Liver (tissue), 9 donors: Measurements from ENCODE around the gene PNPLA1. TPM values are rescaled to one million over a fixed set of nuclear protein-coding genes. Genes with fewer than 3 reads are reported as not detected.

Experiments used
- DNase-seq: peaks from one replicate; pipeline ENCODE4 v3.0.0-alpha.2; 2017; ENCODE audit warnings: low spot score
- H3K27ac ChIP-seq, 2 donors: one replicate each; pipeline ENCODE4 v1.7.0; 2013; ENCODE audit warnings: inconsistent platforms in 2 of 2, low read length in 2 of 2, control low read depth in 1 of 2, low read depth in 1 of 2, mild to moderate bottlenecking in 1 of 2
- H3K27me3 ChIP-seq, 4 donors: one replicate each; pipeline versions ENCODE4 v1.6.1 to v1.7.0; 2013; ENCODE audit warnings: low read length in 3 of 4, inconsistent platforms in 1 of 4, mild to moderate bottlenecking in 1 of 4, moderate library complexity in 1 of 4; ENCODE audit not compliant: control insufficient read depth in 4 of 4, insufficient read depth in 4 of 4
- H3K36me3 ChIP-seq, 4 donors: one replicate each; pipeline versions ENCODE4 v1.6.1 to v1.7.0; 2013; ENCODE audit warnings: low read length in 3 of 4, mild to moderate bottlenecking in 3 of 4, low read depth in 1 of 4, moderate library complexity in 1 of 4; ENCODE audit not compliant: control insufficient read depth in 4 of 4, insufficient read depth in 3 of 4
- H3K4me1 ChIP-seq, 4 donors: one replicate each; pipeline versions ENCODE4 v1.6.1 to v1.7.0; 2013; ENCODE audit warnings: low read length in 3 of 4, mild to moderate bottlenecking in 3 of 4, moderate library complexity in 1 of 4; ENCODE audit not compliant: control insufficient read depth in 4 of 4, insufficient read depth in 4 of 4
- H3K4me3 ChIP-seq, 3 donors: one replicate each; pipeline versions ENCODE4 v1.6.1 to v1.7.0; 2013; ENCODE audit warnings: low read length in 3 of 3, control low read depth in 1 of 3, low read depth in 1 of 3, mild to moderate bottlenecking in 1 of 3
- H3K9ac ChIP-seq, 2 donors: one replicate each; pipeline ENCODE4 v1.7.0; 2013; ENCODE audit warnings: low read length in 2 of 2, mild to moderate bottlenecking in 2 of 2, moderate library complexity in 2 of 2, control low read depth in 1 of 2, low read depth in 1 of 2
- H3K9me3 ChIP-seq, 4 donors: one replicate each; pipeline versions ENCODE4 v1.6.1 to v1.7.0; 2013; ENCODE audit warnings: low read length in 3 of 4; ENCODE audit not compliant: control insufficient read depth in 4 of 4
- EGR1 ChIP-seq, 2 donors: IDR thresholded peaks; 2 replicates each; pipeline ENCODE4 v1.6.1; 2016 to 2018; ENCODE audit warnings: antibody characterized with exemption in 2 of 2, low read depth in 2 of 2
- FOXA1 ChIP-seq: IDR thresholded peaks from 2 replicates; pipeline ENCODE4 v1.6.1; 2016; ENCODE audit warnings: antibody characterized with exemption
- FOXA2 ChIP-seq: IDR thresholded peaks from 2 replicates; pipeline ENCODE4 v1.6.1; 2016; ENCODE audit warnings: antibody characterized with exemption
- HNF4A ChIP-seq, 2 donors: conservative IDR thresholded peaks; 2 replicates each; pipeline ENCODE4 v1.6.1; 2016; ENCODE audit warnings: antibody characterized with exemption in 2 of 2, mild to moderate bottlenecking in 2 of 2
- JUND ChIP-seq, 2 donors: IDR thresholded peaks; 2 replicates each; pipeline ENCODE4 v1.6.1; 2016; ENCODE audit warnings: antibody characterized with exemption in 2 of 2
- NR2F2 ChIP-seq: IDR thresholded peaks from 2 replicates; pipeline ENCODE4 v1.6.1; 2016; ENCODE audit warnings: antibody characterized with exemption
- RXRA ChIP-seq, 2 donors: IDR thresholded peaks; 2 replicates each; pipeline ENCODE4 v1.6.1; 2017 to 2018; ENCODE audit warnings: antibody characterized with exemption in 2 of 2, mild to moderate bottlenecking in 1 of 2
- TAF1 ChIP-seq: conservative IDR thresholded peaks from 2 replicates; pipeline ENCODE4 v1.6.1; 2016; ENCODE audit warnings: antibody characterized with exemption, mild to moderate bottlenecking
- WGBS: extraction: QIAGEN DNeasy Blood & Tissue Kit; methylation state at CpG from one replicate; pipeline ENCODE4 v1.1.7; 2013; 5-methylcytosine and 5-hydroxymethylcytosine counted together
- polyA plus RNA-seq, 2 donors: library from polyadenylated mRNA; stranded (reverse) in 1 of 2; unstranded in 1 of 2; fragments of 200-250 nt in 1 of 2; fragments of >200 nt in 1 of 2; fragmentation: Nextera tagmentation in 1 of 2; extraction: Ambion mirVana in 1 of 2; gene quantifications; one replicate each; pipeline versions ENCODE4 v1.2.1 to v1.2.3, GENCODE V29; 2013 to 2015
- total RNA-seq, 2 donors: library from RNA; depleted of rRNA; stranded (reverse); fragments of >200 nt; gene quantifications; one replicate each; pipeline ENCODE4 v1.2.3, GENCODE V29; 2014
- TF ChIP-seq, protein P1 (sequence below): IDR thresholded peaks from 2 replicates; pipeline ENCODE4 v1.6.1; 2016; ENCODE audit warnings: antibody characterized with exemption
- TF ChIP-seq, protein P2 (sequence below): IDR thresholded peaks from 2 replicates; pipeline ENCODE4 v1.6.1; 2016; ENCODE audit warnings: antibody characterized with exemption
- TF ChIP-seq, protein P3 (sequence below): IDR thresholded peaks from 2 replicates; pipeline ENCODE4 v1.6.1; 2016; ENCODE audit warnings: antibody characterized with exemption, mild to moderate bottlenecking
- TF ChIP-seq, protein P4 (sequence below): IDR thresholded peaks from 2 replicates; pipeline ENCODE4 v1.6.1; 2016; ENCODE audit warnings: antibody characterized with exemption
- TF ChIP-seq, protein P5 (sequence below): fragments of 150-350 bp; IDR thresholded peaks from 2 replicates; pipeline ENCODE4 v1.5.1; 2017; ENCODE audit warnings: improper control_type of control experiment, low read depth, low read length; ENCODE audit not compliant: missing input control
- donor health status: healthy.
- donor health status: healthy.
- donor health status: healthy.
- donor health status: healthy.
- donor health status: healthy.

PNPLA1 gene
- total and polyA plus RNA-seq, 4 donors, result 0.07 to 0.14 (median 0.08) TPM; not detected in 1

DNA sequence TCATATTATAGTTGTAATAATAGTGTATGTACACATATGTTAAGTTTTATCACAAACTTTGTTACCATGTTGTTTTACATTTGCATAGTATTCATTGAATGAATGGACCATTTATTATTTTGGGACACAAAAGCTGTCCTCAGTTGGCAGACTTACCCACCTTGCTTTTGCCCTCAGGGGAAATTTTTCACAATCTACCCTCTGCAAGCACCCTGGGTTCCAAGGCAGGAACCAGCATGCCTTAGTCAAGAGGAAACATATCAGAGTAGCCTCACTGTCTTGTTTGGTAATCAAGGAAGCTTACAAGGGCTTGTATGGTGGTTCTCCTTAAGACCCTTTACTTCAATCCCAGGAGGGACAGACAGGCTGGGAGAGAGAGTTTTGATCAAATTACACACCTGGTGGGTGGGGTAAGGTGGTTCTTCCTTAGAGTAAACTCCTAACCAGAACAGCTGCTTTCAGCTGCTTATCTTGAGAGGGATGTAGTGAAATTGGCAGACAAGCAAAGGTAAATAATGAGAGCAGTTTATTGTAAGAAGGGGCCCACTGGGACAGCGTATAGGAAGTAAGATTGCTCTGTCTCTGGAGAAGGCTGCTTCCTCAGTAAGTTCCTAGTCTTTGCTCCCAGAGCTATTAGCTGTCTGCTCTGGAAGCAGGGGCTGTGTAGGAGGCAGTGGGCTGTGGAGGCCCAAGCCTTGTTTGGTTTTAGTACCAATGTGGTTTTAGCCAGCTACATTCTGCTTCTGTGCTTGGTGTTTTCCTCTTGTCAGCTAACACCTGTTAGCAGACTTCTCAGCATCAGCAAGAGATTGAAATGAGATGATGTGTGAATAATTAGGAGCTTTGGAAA lies 42.3 kb upstream of the PNPLA1 start (continued):
- TF ChIP-seq RXRA (IDR thresholded peaks at IDR 0.05), result no peak

DNA sequence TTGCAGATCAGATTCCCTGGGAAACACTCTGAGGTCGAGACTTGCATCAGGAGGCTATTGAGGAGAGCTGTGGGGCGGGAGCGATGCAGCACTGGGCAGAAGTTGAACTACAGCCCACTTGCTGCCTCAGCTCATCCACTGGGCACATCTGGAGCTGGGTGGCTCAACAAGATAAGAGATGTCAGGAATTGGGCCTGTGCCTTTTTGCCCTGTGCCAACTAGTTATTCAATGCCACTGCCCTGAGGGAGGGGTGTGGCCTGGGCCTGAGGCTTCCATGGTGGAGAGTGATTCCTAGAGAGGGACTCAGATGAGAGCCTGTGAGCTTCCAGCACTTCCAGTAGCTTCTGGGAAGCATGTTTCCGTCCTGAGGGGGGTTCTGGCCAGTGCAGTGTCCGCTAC lies 40.6 kb upstream of the PNPLA1 start:
- Histone ChIP-seq H3K9ac (no peak overlapping the region), H3K27me3 (no peaks in the 10 kb centered on the region), H3K36me3 (peaks cover 12 to 67% (median 42%) of the 10 kb centered on the region in 4 donors), H3K27ac (no peak overlapping the region), H3K9me3 (no peaks in the 10 kb centered on the region), H3K4me1 (no peaks in the 10 kb centered on the region), H3K4me3 (no peak overlapping the region)
- 97% methylated on average over 5 of the region's 5 CpGs for WGBS
- TF ChIP-seq FOXA1 (no peak), EGR1 (IDR thresholded peaks at IDR 0.05; ENCODE audit: low read depth in 2 of 2) (no peak)
- DNase-seq, result no peak

DNA sequence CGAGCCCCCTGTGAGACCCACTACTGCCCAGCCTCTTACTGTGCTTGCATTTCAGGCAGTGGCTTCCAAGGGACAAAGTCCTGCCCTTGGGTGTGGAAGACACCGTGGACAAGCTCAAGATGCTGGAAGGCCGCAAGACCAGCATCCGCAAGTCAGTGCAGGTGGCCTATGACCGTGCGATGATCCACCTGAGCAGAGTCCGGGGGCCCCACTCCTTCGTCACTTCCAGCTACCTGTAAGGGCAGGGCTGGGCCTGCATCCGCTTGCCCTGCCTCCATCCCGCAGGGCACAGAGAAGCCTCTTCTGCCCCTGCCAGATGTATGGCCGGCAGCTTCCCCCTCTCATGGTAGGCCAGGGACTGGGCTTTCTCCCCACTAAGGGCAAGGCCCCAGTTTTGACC lies 39.5 kb upstream of the PNPLA1 start:
- Histone ChIP-seq H3K9me3 (no peaks in the 10 kb centered on the region), H3K4me3 (no peak overlapping the region), H3K9ac (no peak overlapping the region), H3K27ac (no peak overlapping the region), H3K36me3 (peaks cover 9 to 63% (median 40%) of the 10 kb centered on the region in 4 donors), H3K27me3 (no peaks in the 10 kb centered on the region), H3K4me1 (no peaks in the 10 kb centered on the region)
- 97% methylated on average over 11 of the region's 11 CpGs for WGBS
- DNase-seq, result no peak
- TF ChIP-seq, protein P1, sequence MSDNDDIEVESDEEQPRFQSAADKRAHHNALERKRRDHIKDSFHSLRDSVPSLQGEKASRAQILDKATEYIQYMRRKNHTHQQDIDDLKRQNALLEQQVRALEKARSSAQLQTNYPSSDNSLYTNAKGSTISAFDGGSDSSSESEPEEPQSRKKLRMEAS, result no peak
- TF ChIP-seq, protein P2, sequence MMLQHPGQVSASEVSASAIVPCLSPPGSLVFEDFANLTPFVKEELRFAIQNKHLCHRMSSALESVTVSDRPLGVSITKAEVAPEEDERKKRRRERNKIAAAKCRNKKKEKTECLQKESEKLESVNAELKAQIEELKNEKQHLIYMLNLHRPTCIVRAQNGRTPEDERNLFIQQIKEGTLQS, result no peak
- TF ChIP-seq HNF4A (conservative IDR thresholded peaks at IDR 0.05) (no peak), FOXA1 (no peak), NR2F2 (no peak)

DNA sequence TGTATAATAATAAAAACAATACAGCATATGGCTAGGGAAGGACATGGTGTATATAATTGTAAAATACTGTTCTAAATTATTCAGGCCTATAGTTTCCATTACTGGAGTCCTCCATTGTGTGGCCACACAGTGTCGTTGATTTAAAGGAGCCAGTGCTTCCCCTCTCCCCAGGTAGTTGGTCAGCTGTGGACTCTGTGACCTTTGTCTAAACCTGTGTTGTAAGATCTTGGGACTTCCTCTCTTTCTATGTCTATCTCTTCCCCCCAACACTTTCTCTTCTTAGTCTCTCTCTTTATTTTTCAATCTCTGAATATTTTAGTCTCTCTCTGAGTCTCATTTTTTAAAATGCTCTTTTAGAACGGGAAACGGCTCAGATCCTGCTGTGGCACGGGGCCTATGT lies 37.7 kb upstream of the PNPLA1 start:
- Histone ChIP-seq H3K4me1 (no peaks in the 10 kb centered on the region), H3K9ac (no peak overlapping the region), H3K9me3 (no peaks in the 10 kb centered on the region), H3K36me3 (peaks cover 7 to 53% (median 33%) of the 10 kb centered on the region in 4 donors), H3K4me3 (no peak overlapping the region), H3K27me3 (no peaks in the 10 kb centered on the region), H3K27ac (no peak overlapping the region)
- no peak for DNase-seq
- no peak for TF ChIP-seq FOXA2
- TF ChIP-seq, protein P3, sequence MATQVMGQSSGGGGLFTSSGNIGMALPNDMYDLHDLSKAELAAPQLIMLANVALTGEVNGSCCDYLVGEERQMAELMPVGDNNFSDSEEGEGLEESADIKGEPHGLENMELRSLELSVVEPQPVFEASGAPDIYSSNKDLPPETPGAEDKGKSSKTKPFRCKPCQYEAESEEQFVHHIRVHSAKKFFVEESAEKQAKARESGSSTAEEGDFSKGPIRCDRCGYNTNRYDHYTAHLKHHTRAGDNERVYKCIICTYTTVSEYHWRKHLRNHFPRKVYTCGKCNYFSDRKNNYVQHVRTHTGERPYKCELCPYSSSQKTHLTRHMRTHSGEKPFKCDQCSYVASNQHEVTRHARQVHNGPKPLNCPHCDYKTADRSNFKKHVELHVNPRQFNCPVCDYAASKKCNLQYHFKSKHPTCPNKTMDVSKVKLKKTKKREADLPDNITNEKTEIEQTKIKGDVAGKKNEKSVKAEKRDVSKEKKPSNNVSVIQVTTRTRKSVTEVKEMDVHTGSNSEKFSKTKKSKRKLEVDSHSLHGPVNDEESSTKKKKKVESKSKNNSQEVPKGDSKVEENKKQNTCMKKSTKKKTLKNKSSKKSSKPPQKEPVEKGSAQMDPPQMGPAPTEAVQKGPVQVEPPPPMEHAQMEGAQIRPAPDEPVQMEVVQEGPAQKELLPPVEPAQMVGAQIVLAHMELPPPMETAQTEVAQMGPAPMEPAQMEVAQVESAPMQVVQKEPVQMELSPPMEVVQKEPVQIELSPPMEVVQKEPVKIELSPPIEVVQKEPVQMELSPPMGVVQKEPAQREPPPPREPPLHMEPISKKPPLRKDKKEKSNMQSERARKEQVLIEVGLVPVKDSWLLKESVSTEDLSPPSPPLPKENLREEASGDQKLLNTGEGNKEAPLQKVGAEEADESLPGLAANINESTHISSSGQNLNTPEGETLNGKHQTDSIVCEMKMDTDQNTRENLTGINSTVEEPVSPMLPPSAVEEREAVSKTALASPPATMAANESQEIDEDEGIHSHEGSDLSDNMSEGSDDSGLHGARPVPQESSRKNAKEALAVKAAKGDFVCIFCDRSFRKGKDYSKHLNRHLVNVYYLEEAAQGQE, result no peak
- TF ChIP-seq NR2F2, result no peak
- TF ChIP-seq, protein P4, sequence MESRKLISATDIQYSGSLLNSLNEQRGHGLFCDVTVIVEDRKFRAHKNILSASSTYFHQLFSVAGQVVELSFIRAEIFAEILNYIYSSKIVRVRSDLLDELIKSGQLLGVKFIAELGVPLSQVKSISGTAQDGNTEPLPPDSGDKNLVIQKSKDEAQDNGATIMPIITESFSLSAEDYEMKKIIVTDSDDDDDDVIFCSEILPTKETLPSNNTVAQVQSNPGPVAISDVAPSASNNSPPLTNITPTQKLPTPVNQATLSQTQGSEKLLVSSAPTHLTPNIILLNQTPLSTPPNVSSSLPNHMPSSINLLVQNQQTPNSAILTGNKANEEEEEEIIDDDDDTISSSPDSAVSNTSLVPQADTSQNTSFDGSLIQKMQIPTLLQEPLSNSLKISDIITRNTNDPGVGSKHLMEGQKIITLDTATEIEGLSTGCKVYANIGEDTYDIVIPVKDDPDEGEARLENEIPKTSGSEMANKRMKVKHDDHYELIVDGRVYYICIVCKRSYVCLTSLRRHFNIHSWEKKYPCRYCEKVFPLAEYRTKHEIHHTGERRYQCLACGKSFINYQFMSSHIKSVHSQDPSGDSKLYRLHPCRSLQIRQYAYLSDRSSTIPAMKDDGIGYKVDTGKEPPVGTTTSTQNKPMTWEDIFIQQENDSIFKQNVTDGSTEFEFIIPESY, result no peak
- TF ChIP-seq FOXA1, result no peak
- no peak for TF ChIP-seq RXRA (IDR thresholded peaks at IDR 0.05)
- TF ChIP-seq, protein P1, result no peak
- TF ChIP-seq TAF1, result no peak
- TF ChIP-seq, protein P5, sequence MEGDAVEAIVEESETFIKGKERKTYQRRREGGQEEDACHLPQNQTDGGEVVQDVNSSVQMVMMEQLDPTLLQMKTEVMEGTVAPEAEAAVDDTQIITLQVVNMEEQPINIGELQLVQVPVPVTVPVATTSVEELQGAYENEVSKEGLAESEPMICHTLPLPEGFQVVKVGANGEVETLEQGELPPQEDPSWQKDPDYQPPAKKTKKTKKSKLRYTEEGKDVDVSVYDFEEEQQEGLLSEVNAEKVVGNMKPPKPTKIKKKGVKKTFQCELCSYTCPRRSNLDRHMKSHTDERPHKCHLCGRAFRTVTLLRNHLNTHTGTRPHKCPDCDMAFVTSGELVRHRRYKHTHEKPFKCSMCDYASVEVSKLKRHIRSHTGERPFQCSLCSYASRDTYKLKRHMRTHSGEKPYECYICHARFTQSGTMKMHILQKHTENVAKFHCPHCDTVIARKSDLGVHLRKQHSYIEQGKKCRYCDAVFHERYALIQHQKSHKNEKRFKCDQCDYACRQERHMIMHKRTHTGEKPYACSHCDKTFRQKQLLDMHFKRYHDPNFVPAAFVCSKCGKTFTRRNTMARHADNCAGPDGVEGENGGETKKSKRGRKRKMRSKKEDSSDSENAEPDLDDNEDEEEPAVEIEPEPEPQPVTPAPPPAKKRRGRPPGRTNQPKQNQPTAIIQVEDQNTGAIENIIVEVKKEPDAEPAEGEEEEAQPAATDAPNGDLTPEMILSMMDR, result no peak
- no peak for TF ChIP-seq HNF4A (conservative IDR thresholded peaks at IDR 0.05)
- TF ChIP-seq, protein P2, result no peak
- TF ChIP-seq JUND (IDR thresholded peaks at IDR 0.05), result no peak
- WGBS, result 80% methylated on average over 4 of the region's 4 CpGs
